SIG-M5 (cell line): ENCODE data around the gene ATP5F1B.

Experiments used
- DNase-seq: peaks from one replicate; lab custom pipeline; 2025; lab: John Stamatoyannopoulos, UW

The ATP5F1B gene

GRCh38 chr12:56616925-56617324 lies 28.9 kb downstream of the ATP5F1B start:
- DNase-seq: no peak

GRCh38 chr12:56616244-56616643 lies 29.5 kb downstream of the ATP5F1B start:
- no peak for DNase-seq

GRCh38 chr12:56614627-56615026 lies 31.2 kb downstream of the ATP5F1B start:
- DNase-seq: no peak

GRCh38 chr12:56604355-56604754 lies 41.4 kb downstream of the ATP5F1B start:
- no peak for DNase-seq

GRCh38 chr12:56602239-56602638 lies 43.5 kb downstream of the ATP5F1B start:
- DNase-seq: no peak

GRCh38 chr12:56601503-56601902 lies 44.3 kb downstream of the ATP5F1B start:
- no peak for DNase-seq

- no peak for DNase-seq
These were observed 45.0 kb downstream of the ATP5F1B start for GRCh38 chr12:56600753-56601152.

- DNase-seq: no peak
These were observed 46.0 kb downstream of the ATP5F1B start for GRCh38 chr12:56599797-56600196.

- DNase-seq: no peak
These were observed 46.7 kb downstream of the ATP5F1B start for GRCh38 chr12:56599041-56599440.

- DNase-seq: no peak
These were observed 49.0 kb downstream of the ATP5F1B start for GRCh38 chr12:56596815-56597214.

GRCh38 chr12:56593909-56594621 lies 51.7 kb downstream of the ATP5F1B start:
- DNase-seq: no peak

GRCh38 chr12:56591961-56592360 lies 53.8 kb downstream of the ATP5F1B start:
- no peak for DNase-seq

GRCh38 chr12:56591126-56591525 lies 54.7 kb downstream of the ATP5F1B start:
- no peak for DNase-seq

GRCh38 chr12:56590237-56590830 lies 55.5 kb downstream of the ATP5F1B start:
- no peak for DNase-seq

GRCh38 chr12:56589783-56590182 lies 56.0 kb downstream of the ATP5F1B start:
- DNase-seq: no peak
